NCI-H748 (cell line): ENCODE measurements around the gene ARPC2.

Experiments
- DNase-seq: peaks from one replicate; lab custom pipeline; 2025; ENCODE audit not compliant: unreplicated experiment; lab: John Stamatoyannopoulos, UW

ARPC2 gene

GRCh38 chr2:218252509-218253231 is 35.7 kb downstream of the ARPC2 start:
- DNase-seq, result no peak

DNA sequence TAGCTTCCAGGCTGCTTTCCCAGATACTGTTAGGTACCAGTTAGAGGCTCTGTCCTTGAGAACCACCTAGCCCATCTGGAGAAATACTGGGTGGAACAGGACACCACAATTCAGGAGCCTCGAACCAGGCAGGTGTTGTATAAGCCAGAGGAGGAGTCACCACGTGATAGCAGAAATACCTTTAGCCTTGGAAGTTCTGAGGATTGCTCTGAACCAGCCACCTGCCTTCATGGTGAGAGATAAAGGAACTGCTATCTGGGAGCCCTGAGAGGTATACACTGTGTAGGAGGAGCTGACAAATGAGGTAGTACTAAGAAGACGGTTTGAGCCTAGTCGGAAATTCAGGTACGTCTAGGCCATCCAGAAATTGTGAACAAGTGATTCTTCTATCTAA is 36.2 kb downstream of the ARPC2 start:
- no peak for DNase-seq

DNA sequence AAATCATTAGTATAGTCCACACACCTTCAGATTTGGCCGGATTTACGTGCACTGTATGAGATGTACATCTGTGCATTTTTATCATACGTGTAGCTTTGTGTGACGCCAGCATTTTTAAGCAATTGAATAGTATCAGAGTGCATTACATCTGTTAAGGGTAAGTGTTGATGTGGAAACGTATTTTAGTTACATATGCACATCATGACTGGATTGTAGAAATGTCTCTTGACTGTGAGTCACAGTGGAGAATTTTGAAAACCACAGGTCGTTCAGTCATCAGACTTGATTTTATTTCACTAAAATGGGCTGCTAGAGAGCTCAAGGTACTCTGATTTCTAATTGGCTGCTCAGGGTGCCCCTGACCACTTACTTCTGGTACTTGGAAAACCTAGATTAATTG is 38.5 kb downstream of the ARPC2 start:
- DNase-seq, result no peak

DNA sequence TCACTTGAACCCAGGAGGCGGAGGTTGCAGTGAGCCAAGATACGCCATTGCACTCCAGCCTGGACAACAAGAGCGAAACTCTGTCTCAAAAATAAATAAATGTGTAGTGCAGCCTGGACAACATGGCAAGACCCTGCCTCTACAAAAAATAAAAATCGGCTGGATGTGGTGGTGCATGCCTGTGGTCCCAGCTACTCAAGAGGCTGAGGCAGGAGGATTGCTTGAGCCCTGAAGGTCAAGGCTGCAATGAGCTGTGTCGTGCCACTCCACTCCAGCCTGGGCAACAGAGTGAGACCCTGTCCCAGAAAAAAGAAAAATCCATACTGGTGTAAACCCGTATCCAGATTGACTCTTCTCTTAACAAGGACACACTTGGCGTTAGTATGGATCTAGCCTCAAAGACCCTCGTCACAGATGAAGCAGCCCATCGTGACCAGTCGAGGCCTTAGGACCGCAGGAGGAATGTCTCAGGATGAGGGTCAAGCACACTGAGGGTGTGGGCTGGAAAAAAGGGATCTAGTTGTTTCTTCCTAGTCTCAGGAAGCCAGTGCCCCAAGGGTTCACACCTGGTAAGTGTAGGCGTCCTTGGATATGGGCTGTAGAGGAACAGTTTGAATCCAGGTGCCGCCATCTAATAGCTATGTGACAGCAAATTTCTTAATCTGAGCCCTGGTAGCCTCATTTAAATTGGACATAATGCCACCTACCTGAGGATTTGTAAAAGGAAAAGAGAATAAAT is 39.8 kb downstream of the ARPC2 start:
- DNase-seq, result no peak

DNA sequence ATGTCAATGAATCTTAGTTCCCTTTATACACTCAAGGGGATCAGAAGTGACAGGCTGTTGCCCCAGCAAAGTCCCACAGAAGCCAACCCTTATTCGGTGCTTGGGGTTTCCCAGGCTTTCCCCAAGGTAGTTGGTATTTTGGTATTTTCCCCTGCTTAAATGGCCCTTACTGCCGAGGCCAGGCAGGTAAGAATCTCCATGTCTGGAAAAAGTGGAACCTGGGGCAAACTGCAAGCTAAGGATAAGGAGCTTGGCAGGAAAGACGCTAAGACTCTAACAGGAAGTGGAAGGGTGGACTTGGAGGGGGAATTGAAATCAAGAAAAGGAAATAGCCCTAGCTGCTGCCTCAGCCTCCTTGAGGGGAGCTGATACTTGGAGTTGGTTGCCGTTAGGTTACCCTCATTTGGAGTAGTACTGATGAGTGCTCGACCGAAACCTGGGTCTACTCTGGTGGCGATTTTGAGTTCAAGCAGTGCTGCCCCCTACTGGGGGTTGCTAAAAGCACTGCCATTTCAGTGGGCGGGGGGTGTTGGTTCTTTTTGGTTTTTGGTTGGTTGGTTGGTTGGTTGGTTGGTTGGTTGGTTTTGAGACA is 40.5 kb downstream of the ARPC2 start:
- DNase-seq, result no peak

GRCh38 chr2:218259099-218259961 is 42.3 kb downstream of the ARPC2 start:
- DNase-seq, result no peak

DNA sequence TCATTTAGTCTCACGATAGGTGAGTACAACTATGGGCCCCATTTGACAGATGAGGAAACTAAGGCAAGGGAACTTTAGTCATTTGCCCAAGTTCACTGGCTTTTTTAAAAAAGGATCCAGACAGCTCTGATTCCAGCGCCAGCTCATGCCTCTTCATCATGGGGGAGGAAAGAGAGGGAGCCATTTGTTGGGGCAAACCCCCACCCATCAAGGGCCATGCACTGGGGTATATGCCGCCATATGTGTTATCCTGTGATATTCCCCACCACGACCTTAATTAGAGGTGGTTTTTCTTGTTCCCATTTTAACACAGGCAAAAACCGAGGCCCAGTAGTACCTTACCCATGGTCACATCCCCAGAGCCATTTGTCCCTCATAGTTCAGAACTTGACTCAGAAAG is 43.2 kb downstream of the ARPC2 start:
- DNase-seq, result no peak

- peak; percentile 14 for DNase-seq
These were observed 43.9 kb downstream of the ARPC2 start, which contains the start of gene GPBAR1 for GRCh38 chr2:218260742-218261422. Gene GPBAR1 (plus strand): TSS chr2:218261015. CDS start chr2:218262725, 1,710 bp downstream.

DNA sequence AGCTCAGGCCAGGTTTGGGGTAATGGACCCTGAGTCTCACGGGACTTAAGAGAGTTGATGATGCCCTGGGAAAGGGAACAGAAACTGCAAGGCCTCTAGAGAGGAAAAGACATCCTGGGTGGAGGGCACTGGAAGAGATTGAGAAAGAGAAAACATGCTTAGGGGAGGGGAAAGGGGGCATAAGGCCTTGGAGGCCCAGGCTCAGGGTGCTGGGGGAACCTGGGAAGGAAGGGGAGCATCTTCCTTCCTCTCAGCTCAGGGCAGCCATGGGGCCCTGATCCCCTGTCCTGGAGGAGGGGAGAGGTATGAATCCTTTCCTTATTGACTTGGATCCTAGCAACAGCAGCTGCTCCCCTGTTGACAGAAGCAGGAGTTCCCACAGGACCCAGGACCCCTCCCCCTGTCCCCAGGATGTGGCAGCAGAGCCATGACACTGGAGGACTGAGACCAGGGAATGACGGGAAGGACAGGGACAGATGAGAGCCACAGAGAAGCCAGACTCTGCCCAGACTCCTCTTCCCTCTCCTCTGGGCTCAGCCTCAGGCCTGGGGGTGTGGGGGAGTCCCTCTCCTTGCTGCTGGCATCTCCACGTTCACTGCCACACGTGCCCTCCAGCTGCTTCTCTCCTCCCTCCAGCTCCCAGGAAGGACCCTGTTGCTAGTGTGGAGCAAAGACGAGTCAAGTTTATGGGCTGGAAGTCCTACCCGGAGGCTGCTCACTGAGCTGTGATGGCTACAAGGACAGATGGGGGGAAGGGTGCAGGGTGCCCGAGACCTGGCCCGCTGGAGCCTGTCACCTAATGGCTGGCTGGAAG is 44.6 kb downstream of the ARPC2 start:
- no peak for DNase-seq

- no peak for DNase-seq
These were observed 45.2 kb downstream of the ARPC2 start for GRCh38 chr2:218262237-218262600.

GRCh38 chr2:218262631-218263586 is 45.9 kb downstream of the ARPC2 start:
- no peak for DNase-seq

- DNase-seq, result no peak
These were observed 47.0 kb downstream of the ARPC2 start for GRCh38 chr2:218263817-218264641.

DNA sequence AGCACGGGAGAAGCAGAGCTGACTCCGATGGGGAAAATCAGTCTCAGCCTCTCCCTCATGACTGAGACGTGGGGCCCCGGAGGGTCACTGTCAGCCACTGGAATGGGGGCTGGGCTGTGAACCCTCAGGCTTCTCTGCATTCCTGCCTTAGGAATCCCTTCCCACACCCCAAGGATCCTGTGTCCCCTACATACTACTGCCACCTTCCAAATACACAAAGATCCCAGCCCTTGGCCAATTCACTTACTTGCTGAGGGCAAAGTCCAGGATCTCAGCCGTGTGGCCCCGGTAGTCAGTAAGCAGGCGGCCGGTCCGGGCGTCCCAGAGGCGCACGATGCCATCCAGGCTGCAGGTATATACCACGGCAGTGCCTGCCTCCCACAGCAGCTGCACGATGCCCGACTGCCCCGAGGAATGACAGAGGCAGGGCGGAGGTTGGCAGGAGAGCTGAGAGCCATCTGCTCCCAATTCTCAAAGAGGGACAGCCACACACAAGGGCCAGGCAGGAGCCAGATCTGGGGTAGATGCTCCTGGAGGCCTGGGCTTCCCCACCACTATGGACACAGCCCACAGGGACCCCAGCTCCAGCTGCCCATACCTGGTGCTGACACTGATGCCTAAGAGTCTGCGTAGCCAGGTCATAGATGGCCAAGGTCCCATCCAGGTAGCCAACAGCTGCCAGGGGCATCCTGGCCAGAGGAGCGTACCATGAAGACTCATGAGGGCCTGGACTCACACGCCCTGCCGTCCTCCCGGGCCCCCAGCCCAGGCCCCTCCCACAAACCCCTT is 48.0 kb downstream of the ARPC2 start:
- DNase-seq, result no peak

- no peak for DNase-seq
These were observed 48.6 kb downstream of the ARPC2 start for GRCh38 chr2:218265626-218266025.

- no peak for DNase-seq
These were observed 49.5 kb downstream of the ARPC2 start for GRCh38 chr2:218266316-218266979.

- DNase-seq, result no peak
These were observed 50.3 kb downstream of the ARPC2 start for GRCh38 chr2:218267259-218267658.
